Stimulated activated effector memory CD8-positive, alpha-beta T cell treated with anti-CD3 and anti-CD28 coated beads, Interleukin-12 subunit alpha, Interleukin-12 subunit beta, amount 100 ng/mL, for 72 hours (primary cell): ENCODE measurements around the gene IDS.
"Not testable (repeated sequence)": the region's sequence is repeated elsewhere in the genome, so short reads cannot be mapped to it uniquely, and the experiment has no call there.

Experiments
- ATAC-seq: fragments of 150-1000 bp; cut with Tn5 transposase; 2 replicates; pipeline ENCODE4 v1.10.0; 2021
- DNase-seq, 2 donors: peaks; one replicate each; pipeline ENCODE4 v3.0.0; 2021 to 2022; ENCODE audit warnings: low spot score in 2 of 2
- H3K27ac Mint-ChIP-seq: one replicate; pipeline ENCODE4 v1.8.0; 2022; ENCODE audit warnings: mild to moderate bottlenecking, mixed read lengths
- H3K36me3 Mint-ChIP-seq: one replicate; pipeline ENCODE4 v1.8.0; 2022; ENCODE audit warnings: mild to moderate bottlenecking, mixed read lengths
- H3K4me1 Mint-ChIP-seq: one replicate; pipeline ENCODE4 v1.8.0; 2022; ENCODE audit warnings: mixed read lengths
- H3K4me3 Mint-ChIP-seq: one replicate; pipeline ENCODE4 v1.8.0; 2022; ENCODE audit warnings: mild to moderate bottlenecking, mixed read lengths
- H3K9me3 Mint-ChIP-seq: one replicate; pipeline ENCODE4 v1.8.0; 2022; ENCODE audit warnings: mixed read lengths

IDS gene

GRCh38 chrX:149504915-149505651 is at the start of gene IDS:
TSS of gene IDS (minus strand) at chrX:149505306. CDS start at chrX:149505137, 169 bp downstream.
- peak within 1 kb of the TSS; percentile 97 for H3K27ac Mint-ChIP-seq
- ATAC-seq (peak; percentile 80), DNase-seq (peak; percentile 60 to 87)
- no peaks in the 10 kb centered on the region for H3K9me3 Mint-ChIP-seq
- H3K4me3 Mint-ChIP-seq, result peak within 1 kb of the TSS; percentile 87
- peaks cover 45% of the 10 kb centered on the region for H3K4me1 Mint-ChIP-seq
- peaks cover 10% of the 10 kb centered on the region for H3K36me3 Mint-ChIP-seq

GRCh38 chrX:149551939-149552248 is 46.8 kb upstream of the IDS start:
- not testable (repeated sequence) for H3K4me1 Mint-ChIP-seq, H3K4me3 Mint-ChIP-seq, H3K36me3 Mint-ChIP-seq, H3K27ac Mint-ChIP-seq, H3K9me3 Mint-ChIP-seq, DNase-seq
- ATAC-seq, result peak; percentile 62

- H3K4me3 Mint-ChIP-seq, H3K27ac Mint-ChIP-seq, H3K4me1 Mint-ChIP-seq, H3K36me3 Mint-ChIP-seq, H3K9me3 Mint-ChIP-seq, DNase-seq: not testable (repeated sequence)
- peak; percentile 66 for ATAC-seq
Measured at GRCh38 chrX:149551245-149551938, 46.3 kb upstream of the IDS start.

- H3K27ac Mint-ChIP-seq, DNase-seq, H3K4me3 Mint-ChIP-seq, H3K4me1 Mint-ChIP-seq, H3K36me3 Mint-ChIP-seq, H3K9me3 Mint-ChIP-seq: not testable (repeated sequence)
- peak; percentile 19 for ATAC-seq
Measured at GRCh38 chrX:149550454-149550853, 45.3 kb upstream of the IDS start.

- ATAC-seq, H3K27ac Mint-ChIP-seq, H3K4me1 Mint-ChIP-seq, H3K36me3 Mint-ChIP-seq, H3K9me3 Mint-ChIP-seq, H3K4me3 Mint-ChIP-seq, DNase-seq: not testable (repeated sequence)
Measured at GRCh38 chrX:149549701-149550100, 44.6 kb upstream of the IDS start, which contains the start of gene HSFX3. TSS of gene HSFX3 (minus strand) at chrX:149549924. CDS start at chrX:149549852, 72 bp downstream.

GRCh38 chrX:149547782-149548181 is 42.7 kb upstream of the IDS start:
- not testable (repeated sequence) for H3K4me3 Mint-ChIP-seq, DNase-seq, ATAC-seq, H3K4me1 Mint-ChIP-seq, H3K36me3 Mint-ChIP-seq, H3K9me3 Mint-ChIP-seq, H3K27ac Mint-ChIP-seq

GRCh38 chrX:149546962-149547361 is 41.9 kb upstream of the IDS start:
- not testable (repeated sequence) for H3K9me3 Mint-ChIP-seq, H3K36me3 Mint-ChIP-seq, H3K4me1 Mint-ChIP-seq, DNase-seq, ATAC-seq, H3K4me3 Mint-ChIP-seq, H3K27ac Mint-ChIP-seq

GRCh38 chrX:149545545-149546543 is 40.7 kb upstream of the IDS start:
- not testable (repeated sequence) for H3K27ac Mint-ChIP-seq, DNase-seq, ATAC-seq, H3K4me3 Mint-ChIP-seq, H3K4me1 Mint-ChIP-seq, H3K9me3 Mint-ChIP-seq, H3K36me3 Mint-ChIP-seq

GRCh38 chrX:149541521-149542047 is 36.5 kb upstream of the IDS start:
- H3K9me3 Mint-ChIP-seq, result no peaks in the 10 kb centered on the region
- peaks cover 16% of the 10 kb centered on the region for H3K36me3 Mint-ChIP-seq
- DNase-seq (no peak), ATAC-seq (no peak)
- peak overlapping the region; percentile 99 for H3K27ac Mint-ChIP-seq
- peak overlapping the region; percentile 85 for H3K4me3 Mint-ChIP-seq
- peaks cover 12% of the 10 kb centered on the region for H3K4me1 Mint-ChIP-seq

GRCh38 chrX:149540621-149541520 is 35.8 kb upstream of the IDS start, which contains the start of gene EOLA1:
TSS of gene EOLA1 (plus strand) at chrX:149541012. CDS start at chrX:149545631, 4,619 bp downstream.
- Mint-ChIP-seq H3K9me3 (no peaks in the 10 kb centered on the region), H3K4me1 (peaks cover 12% of the 10 kb centered on the region), H3K36me3 (peaks cover 13% of the 10 kb centered on the region), H3K4me3 (peak within 1 kb of the TSS; percentile 85), H3K27ac (peak within 1 kb of the TSS; percentile 99)
- peak; percentile 55 to 88 for DNase-seq
- ATAC-seq, result peak; percentile 90

- Mint-ChIP-seq H3K27ac (peak overlapping the region; percentile 99), H3K36me3 (peaks cover 7% of the 10 kb centered on the region), H3K4me3 (peak overlapping the region; percentile 85), H3K4me1 (peaks cover 12% of the 10 kb centered on the region), H3K9me3 (no peaks in the 10 kb centered on the region)
- ATAC-seq (peak; percentile 56), DNase-seq (peak in 1 of 2 donors; percentile 78)
Measured at GRCh38 chrX:149540131-149540620, 35.1 kb upstream of the IDS start.

GRCh38 chrX:149539283-149540130 is 34.4 kb upstream of the IDS start:
- peak overlapping the region; percentile 99 for H3K27ac Mint-ChIP-seq

GRCh38 chrX:149537474-149537873 is 32.4 kb upstream of the IDS start:
- DNase-seq, H3K4me3 Mint-ChIP-seq, H3K9me3 Mint-ChIP-seq, H3K27ac Mint-ChIP-seq, ATAC-seq, H3K36me3 Mint-ChIP-seq: not testable (repeated sequence)
- peaks cover 15% of the 10 kb centered on the region for H3K4me1 Mint-ChIP-seq

More at GRCh38 chrX:149539283-149540130, 34.4 kb upstream of the IDS start:
- Mint-ChIP-seq H3K9me3 (no peaks in the 10 kb centered on the region), H3K4me1 (peaks cover 12% of the 10 kb centered on the region), H3K36me3 (peaks cover 7% of the 10 kb centered on the region), H3K4me3 (peak overlapping the region; percentile 85)
- DNase-seq (peak; percentile 58 to 88), ATAC-seq (peak; percentile 70)
